Fibroblast of mammary gland (primary cell): ENCODE results near the gene CACNB4.

ENCODE experiments used
- DNase-seq: peaks from one replicate; pipeline ENCODE4 v3.0.0-alpha.2; 2010; ENCODE audit warnings: low read depth
- H3K4me3 ChIP-seq: 2 replicates; pipeline ENCODE4 v1.5.1; 2011; ENCODE audit warnings: low read depth, mild to moderate bottlenecking, low read length, moderate library complexity; ENCODE audit not compliant: control insufficient read depth
- CTCF ChIP-seq: conservative IDR thresholded peaks from 2 replicates; pipeline ENCODE4 v1.5.1; 2011; ENCODE audit warnings: low read depth, low read length, inconsistent platforms; ENCODE audit not compliant: control insufficient read depth, insufficient read depth

Gene CACNB4

DNA sequence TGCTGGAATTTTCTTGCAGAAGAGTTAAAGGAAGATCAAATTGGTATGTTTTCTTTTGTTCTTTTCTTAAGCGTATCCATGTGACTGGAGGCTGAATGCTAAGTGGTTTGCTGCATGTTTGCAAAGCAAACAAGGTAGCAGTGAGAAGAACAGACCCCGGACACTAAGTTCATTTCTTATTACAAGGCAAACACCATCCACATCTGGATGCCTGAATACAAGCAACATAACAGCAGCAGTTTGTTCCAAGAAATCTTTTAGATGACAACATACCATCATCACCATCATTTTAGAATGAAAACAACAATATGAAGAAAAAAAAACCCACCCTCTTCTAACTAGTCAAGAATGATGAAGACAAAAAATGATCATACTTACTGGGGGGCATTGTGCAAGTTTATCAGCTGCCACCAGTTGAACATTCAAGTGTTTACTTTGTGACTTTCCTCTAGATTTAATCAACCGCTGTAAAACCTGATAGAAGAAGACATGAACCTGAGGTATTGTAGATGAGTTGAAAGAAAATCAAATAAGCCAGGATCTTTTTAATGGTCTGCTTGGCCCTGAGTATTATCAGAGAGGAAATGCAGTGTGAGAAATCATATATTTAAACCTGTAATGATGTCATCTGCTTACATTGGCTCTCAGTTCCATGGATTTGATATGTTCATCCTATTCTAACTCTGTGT, 245.6 kb downstream of the CACNB4 start:
- DNase-seq: no peak
- no peak for TF ChIP-seq CTCF
- no peak overlapping the region for H3K4me3 ChIP-seq

DNA sequence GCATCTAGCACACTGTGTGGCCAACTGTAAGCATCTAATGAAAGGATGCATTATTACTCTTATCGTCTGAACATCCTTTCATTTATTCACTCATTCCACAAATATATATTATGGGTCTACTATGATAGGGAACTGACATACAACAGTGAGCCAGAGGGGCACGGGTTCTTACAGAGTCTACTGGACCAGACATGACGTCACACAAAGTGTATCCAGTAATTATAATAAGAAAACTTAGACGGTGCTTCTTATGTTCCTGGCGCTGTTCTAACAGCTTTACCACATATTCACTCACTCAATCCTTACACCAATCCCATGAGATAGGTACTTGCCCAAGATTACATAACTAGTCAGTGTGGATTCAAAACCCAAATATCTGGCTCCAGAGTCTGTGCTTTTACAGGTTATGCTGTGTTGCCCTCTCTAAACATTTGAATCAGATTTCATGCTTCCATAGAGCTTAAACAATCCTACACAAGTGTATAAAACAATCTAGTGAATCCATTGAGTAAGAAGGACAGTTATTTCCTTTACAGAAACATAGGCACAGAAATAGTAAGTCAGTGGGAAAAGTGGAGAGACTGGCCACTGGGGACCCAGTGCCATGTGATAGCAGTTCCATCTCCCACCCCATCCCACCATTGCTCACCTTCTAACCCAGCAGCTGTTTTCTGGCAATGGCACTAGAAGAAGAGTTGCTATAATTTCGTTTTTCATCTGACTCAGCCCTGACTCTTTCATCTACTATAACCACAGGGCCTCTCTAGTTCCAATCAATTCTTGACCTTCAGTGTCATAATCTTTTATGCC, 246.4 kb downstream of the CACNB4 start:
- DNase-seq: peak; percentile 15
- TF ChIP-seq CTCF: no peak
- H3K4me3 ChIP-seq: no peak overlapping the region

DNA sequence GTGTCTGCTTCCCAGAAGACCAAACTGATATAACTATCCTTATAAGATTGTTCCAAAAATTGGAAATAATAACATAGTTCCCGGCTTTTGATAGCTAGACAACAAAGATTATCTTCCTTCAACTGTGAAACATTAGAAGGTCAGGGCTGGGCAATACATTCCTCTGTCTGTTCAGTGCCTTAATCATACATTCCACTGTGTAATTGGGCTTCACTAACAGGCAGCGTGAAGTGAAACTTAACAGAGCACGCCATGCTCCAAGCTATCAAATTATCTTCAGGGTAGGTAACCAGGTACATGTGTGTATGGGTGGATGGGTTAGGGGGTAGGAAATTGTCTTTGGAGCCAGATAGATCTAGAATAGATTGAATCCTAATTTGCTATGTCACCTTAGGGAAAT, 247.1 kb downstream of the CACNB4 start:
- TF ChIP-seq CTCF: no peak
- H3K4me3 ChIP-seq: no peak overlapping the region
- no peak for DNase-seq

DNA sequence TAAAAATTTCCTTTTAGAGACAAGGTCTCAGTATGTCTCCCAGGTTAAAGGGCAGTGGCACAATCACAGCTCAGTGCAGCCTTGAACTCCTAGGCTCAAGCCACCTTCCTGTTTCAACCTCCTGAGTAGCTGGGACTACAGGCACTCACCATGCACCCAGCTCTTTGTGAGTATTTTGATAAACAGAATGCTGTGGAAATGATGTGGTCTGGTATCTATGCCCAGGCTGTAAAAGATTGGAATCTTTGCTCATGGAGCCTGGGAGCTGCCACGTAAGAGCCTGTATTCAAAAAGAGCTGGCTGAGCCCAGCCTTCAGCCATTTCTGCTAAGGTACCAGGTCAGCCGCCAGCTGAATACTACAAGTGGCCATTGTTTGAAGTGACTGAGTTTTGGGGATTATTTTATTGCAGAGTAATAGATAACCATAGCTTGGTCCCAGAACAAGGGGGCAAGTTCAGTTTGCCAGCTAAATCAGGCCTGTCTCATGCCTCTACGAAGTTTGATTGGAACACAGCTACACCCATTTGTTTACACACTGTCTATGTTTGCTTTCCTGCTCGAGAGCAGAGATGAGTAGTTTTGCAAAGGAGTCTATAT, 249.3 kb downstream of the CACNB4 start:
- TF ChIP-seq CTCF: no peak
- DNase-seq: no peak
- no peak overlapping the region for H3K4me3 ChIP-seq

- H3K4me3 ChIP-seq: no peak overlapping the region
- no peak for DNase-seq
- TF ChIP-seq CTCF: no peak
These were observed 253.0 kb downstream of the CACNB4 start for GRCh38 chr2:151845884-151846283.

DNA sequence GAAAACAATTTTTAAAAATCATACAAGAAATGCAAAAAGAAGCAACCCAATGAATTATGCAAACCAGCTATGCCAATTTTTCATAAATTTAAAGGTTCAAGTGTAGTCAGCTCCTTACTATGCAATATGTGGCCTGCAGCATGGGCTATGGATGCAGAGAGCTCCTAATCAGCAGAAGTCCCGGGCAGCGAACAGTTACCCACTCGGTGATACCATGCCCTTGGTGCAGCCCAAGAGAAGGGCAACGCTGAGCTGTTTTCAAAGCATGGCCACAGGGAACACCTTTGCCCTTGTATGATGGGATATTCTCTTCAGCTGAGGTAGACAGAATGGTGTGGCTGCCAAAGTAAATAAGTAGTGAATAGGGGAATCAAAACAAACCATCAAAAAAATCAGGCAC, 253.4 kb downstream of the CACNB4 start:
- no peak overlapping the region for H3K4me3 ChIP-seq
- no peak for TF ChIP-seq CTCF
- DNase-seq: no peak
